Hematopoietic multipotent progenitor cell treated with erythropoietin and hydrocortisone succinate and interleukin-3 and kit ligand, for 15 days (in vitro differentiated cells): ENCODE measurements around the gene CELF4.

Source experiments
- DNase-seq: peaks from one replicate; pipeline ENCODE4 v3.0.0-alpha.2; 2015; ENCODE audit warnings: low spot score

CELF4 gene

GRCh38 chr18:37546651-37547050, 18.9 kb downstream of the CELF4 start:
- DNase-seq = no peak

- no peak for DNase-seq
Measured at GRCh38 chr18:37546272-37546537, 19.4 kb downstream of the CELF4 start.

GRCh38 chr18:37545461-37546271, 19.9 kb downstream of the CELF4 start:
- no peak for DNase-seq

GRCh38 chr18:37544713-37545112, 20.9 kb downstream of the CELF4 start:
- DNase-seq = no peak

GRCh38 chr18:37544217-37544616, 21.4 kb downstream of the CELF4 start:
- DNase-seq = no peak

GRCh38 chr18:37543321-37543720, 22.3 kb downstream of the CELF4 start:
- DNase-seq = no peak

- DNase-seq = no peak
Measured at GRCh38 chr18:37541517-37541916, 24.1 kb downstream of the CELF4 start.

GRCh38 chr18:37540424-37541138, 25.0 kb downstream of the CELF4 start:
- DNase-seq = no peak

GRCh38 chr18:37539236-37539635, 26.4 kb downstream of the CELF4 start:
- DNase-seq = no peak

GRCh38 chr18:37538526-37539205, 26.9 kb downstream of the CELF4 start:
- DNase-seq = no peak

- DNase-seq = peak; percentile 21
Measured at GRCh38 chr18:37537868-37538525, 27.6 kb downstream of the CELF4 start.

GRCh38 chr18:37536656-37537055, 28.9 kb downstream of the CELF4 start:
- no peak for DNase-seq

GRCh38 chr18:37535968-37536367, 29.6 kb downstream of the CELF4 start:
- no peak for DNase-seq

GRCh38 chr18:37534627-37535026, 31.0 kb downstream of the CELF4 start:
- DNase-seq = no peak

- no peak for DNase-seq
Measured at GRCh38 chr18:37533647-37534584, 31.7 kb downstream of the CELF4 start.

- no peak for DNase-seq
Measured at GRCh38 chr18:37532917-37533316, 32.7 kb downstream of the CELF4 start.

- DNase-seq = no peak
Measured at GRCh38 chr18:37529863-37530262, 35.7 kb downstream of the CELF4 start.

- no peak for DNase-seq
Measured at GRCh38 chr18:37529296-37529695, 36.3 kb downstream of the CELF4 start.

GRCh38 chr18:37527395-37527794, 38.2 kb downstream of the CELF4 start:
- no peak for DNase-seq

GRCh38 chr18:37525262-37525585, 40.4 kb downstream of the CELF4 start:
- no peak for DNase-seq

- DNase-seq = no peak
Measured at GRCh38 chr18:37524498-37525261, 40.9 kb downstream of the CELF4 start.
